ENCODE data around the gene CNOT6L.

The CNOT6L gene

DNA sequence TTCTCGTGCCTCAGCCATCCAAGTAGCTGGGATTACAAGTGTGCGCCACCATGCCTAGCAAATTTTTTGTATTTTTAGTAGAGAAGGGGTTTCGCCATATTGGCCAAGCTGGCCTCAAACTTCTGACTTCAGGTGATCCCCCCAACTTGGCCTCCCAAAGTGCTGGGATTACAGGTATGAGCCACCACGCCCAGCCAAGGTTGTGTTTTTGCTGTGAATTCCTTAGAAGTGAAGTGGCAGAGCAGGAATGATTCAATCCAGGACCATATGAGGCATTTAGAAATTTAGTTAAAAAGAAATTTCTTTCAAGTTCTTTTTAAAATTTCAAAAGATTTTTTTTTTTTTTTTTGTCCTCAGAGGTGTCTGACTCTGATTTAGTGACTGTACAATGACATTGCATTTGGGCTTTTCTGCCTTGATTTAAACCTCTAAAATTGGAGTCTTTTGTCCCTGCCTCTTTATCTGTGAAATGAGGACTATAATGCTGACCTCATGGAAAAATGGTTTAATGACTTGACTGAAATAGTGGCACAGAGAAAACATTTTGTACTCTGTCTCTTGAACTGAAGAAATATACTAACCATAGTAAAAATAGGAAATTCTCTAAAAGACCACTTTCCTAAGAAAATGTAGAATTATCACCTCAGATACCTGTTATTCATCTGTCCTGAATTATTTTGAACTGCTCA, 153.6 kb downstream of the CNOT6L start:
- no peak for DNase-seq (ENCODE audit: low read depth in 2 of 2)
- H3K4me3 ChIP-seq (replicated peaks in 1 of 2; ENCODE audit: low read depth in 2 of 2, low read length in 2 of 2) = no peak overlapping the region
- TF ChIP-seq, protein P1, sequence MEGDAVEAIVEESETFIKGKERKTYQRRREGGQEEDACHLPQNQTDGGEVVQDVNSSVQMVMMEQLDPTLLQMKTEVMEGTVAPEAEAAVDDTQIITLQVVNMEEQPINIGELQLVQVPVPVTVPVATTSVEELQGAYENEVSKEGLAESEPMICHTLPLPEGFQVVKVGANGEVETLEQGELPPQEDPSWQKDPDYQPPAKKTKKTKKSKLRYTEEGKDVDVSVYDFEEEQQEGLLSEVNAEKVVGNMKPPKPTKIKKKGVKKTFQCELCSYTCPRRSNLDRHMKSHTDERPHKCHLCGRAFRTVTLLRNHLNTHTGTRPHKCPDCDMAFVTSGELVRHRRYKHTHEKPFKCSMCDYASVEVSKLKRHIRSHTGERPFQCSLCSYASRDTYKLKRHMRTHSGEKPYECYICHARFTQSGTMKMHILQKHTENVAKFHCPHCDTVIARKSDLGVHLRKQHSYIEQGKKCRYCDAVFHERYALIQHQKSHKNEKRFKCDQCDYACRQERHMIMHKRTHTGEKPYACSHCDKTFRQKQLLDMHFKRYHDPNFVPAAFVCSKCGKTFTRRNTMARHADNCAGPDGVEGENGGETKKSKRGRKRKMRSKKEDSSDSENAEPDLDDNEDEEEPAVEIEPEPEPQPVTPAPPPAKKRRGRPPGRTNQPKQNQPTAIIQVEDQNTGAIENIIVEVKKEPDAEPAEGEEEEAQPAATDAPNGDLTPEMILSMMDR (IDR thresholded peaks at IDR 0.05; ENCODE audit: low read depth, low read length) = no peak

Measured in cardiac fibroblast (primary cell).